GM18508 (cell line): ENCODE results near the gene TMEM47.

Source experiments
- ATAC-seq: cut with Tn5 transposase; IDR thresholded peaks from one replicate; pipeline ENCODE4 v1.9.1; 2021; ENCODE audit warnings: moderate number of reproducible peaks; ENCODE audit not compliant: insufficient read depth, unreplicated experiment

The TMEM47 gene

GRCh38 chrX:34586346-34586911 is 70.7 kb downstream of the TMEM47 start:
- ATAC-seq: no peak

GRCh38 chrX:34585561-34585960 is 71.5 kb downstream of the TMEM47 start:
- ATAC-seq: no peak

GRCh38 chrX:34584781-34585180 is 72.3 kb downstream of the TMEM47 start:
- no peak for ATAC-seq

GRCh38 chrX:34580069-34580468 is 77.0 kb downstream of the TMEM47 start:
- no peak for ATAC-seq

GRCh38 chrX:34578237-34578636 is 78.8 kb downstream of the TMEM47 start:
- no peak for ATAC-seq
